HEK293 (cell line): ENCODE measurements around the gene TBC1D5.

Experiments used
- HIC1 ChIP-seq: fragments of 450-650 bp; formaldehyde crosslinking; IDR thresholded peaks from 2 replicates; pipeline ENCODE4 v1.5.1; 2016; ENCODE audit warnings: missing biosample characterization, missing genetic modification characterization
- PBX3 ChIP-seq: sonication (generic); formaldehyde crosslinking; IDR thresholded peaks from 2 replicates; pipeline ENCODE4 v1.8.1; 2022; ENCODE audit warnings: mild to moderate bottlenecking, moderate library complexity, missing genetic modification reagents
- ZBTB21 ChIP-seq: fragments of 450-650 bp; formaldehyde crosslinking; IDR thresholded peaks from 2 replicates; pipeline ENCODE4 v1.5.1; 2017; ENCODE audit warnings: missing biosample characterization, missing genetic modification characterization
- ZNF132 ChIP-seq: fragments of 450-650 bp; formaldehyde crosslinking; IDR thresholded peaks from 2 replicates; pipeline ENCODE4 v1.5.1; 2017; ENCODE audit warnings: missing biosample characterization, missing genetic modification characterization, borderline replicate concordance
- ZNF140 ChIP-seq: fragments of 450-650 bp; formaldehyde crosslinking; IDR thresholded peaks from 2 replicates; pipeline ENCODE4 v1.5.1; 2016; ENCODE audit warnings: missing biosample characterization, missing genetic modification characterization
- ZNF202 ChIP-seq: fragments of 450-650 bp; formaldehyde crosslinking; IDR thresholded peaks from 2 replicates; pipeline ENCODE4 v1.5.1; 2016; ENCODE audit warnings: missing biosample characterization, missing genetic modification characterization, borderline replicate concordance
- ZNF747 ChIP-seq: fragments of 450-650 bp; formaldehyde crosslinking; IDR thresholded peaks from 2 replicates; pipeline ENCODE4 v1.5.1; 2016; ENCODE audit warnings: missing biosample characterization, missing genetic modification characterization
- TF ChIP-seq, protein P1 (sequence below): fragments of 450-650 bp; formaldehyde crosslinking; IDR thresholded peaks from 2 replicates; pipeline ENCODE4 v1.5.1; 2016; ENCODE audit warnings: missing biosample characterization, missing genetic modification characterization

DNA sequence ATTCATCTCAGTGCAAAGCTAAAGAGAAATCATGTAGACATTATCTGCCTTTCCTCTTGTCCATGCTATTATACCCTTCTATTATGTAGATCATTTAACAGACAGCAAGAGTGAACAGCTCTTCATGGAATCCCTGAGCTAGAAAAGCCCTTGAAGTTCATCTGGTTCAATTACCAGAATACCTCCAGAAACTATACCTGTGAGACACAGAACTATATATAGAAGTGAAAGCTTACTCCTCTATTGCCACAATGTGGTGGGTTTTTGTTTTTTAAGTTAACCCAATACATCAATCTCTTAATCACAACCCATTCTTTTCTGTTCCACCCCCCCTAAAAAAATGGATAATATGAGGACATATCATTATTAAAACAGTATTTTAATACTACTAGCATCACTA is 510.0 kb downstream of the TBC1D5 start:
- TF ChIP-seq PBX3, result no peak
- no peak for TF ChIP-seq ZNF202 (tag by site-specific recombination)
- TF ChIP-seq ZBTB21 (tag by site-specific recombination), result no peak
- no peak for TF ChIP-seq ZNF132
- TF ChIP-seq ZNF747, result no peak
- TF ChIP-seq, protein P1, sequence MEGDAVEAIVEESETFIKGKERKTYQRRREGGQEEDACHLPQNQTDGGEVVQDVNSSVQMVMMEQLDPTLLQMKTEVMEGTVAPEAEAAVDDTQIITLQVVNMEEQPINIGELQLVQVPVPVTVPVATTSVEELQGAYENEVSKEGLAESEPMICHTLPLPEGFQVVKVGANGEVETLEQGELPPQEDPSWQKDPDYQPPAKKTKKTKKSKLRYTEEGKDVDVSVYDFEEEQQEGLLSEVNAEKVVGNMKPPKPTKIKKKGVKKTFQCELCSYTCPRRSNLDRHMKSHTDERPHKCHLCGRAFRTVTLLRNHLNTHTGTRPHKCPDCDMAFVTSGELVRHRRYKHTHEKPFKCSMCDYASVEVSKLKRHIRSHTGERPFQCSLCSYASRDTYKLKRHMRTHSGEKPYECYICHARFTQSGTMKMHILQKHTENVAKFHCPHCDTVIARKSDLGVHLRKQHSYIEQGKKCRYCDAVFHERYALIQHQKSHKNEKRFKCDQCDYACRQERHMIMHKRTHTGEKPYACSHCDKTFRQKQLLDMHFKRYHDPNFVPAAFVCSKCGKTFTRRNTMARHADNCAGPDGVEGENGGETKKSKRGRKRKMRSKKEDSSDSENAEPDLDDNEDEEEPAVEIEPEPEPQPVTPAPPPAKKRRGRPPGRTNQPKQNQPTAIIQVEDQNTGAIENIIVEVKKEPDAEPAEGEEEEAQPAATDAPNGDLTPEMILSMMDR, result no peak
- TF ChIP-seq HIC1 (tag by site-specific recombination), result no peak
- TF ChIP-seq ZNF140, result no peak
